ENCODE data around the gene GP5.

- TF ChIP-seq CTCF (IDR thresholded peaks at IDR 0.05; ENCODE audit: insufficient read depth, low read length) (no peak), POLR2AphosphoS5 (IDR thresholded peaks at IDR 0.05; ENCODE audit: low read depth) (no peak)
Measured at GRCh38 chr3:194431554-194431953, 32.5 kb upstream of the GP5 start.

Measured in HL-60 (cell line).